ENCODE results near the gene FRS3. TPM values are rescaled to one million over a fixed set of nuclear protein-coding genes. Genes with fewer than 3 reads are reported as not detected.

FRS3 gene
- total and polyA plus RNA-seq, 2 of the 8 experiments (the other 6 are each of a cell fraction or from before 2014, with no cell fraction given): 3.4 to 4.4 TPM

DNA sequence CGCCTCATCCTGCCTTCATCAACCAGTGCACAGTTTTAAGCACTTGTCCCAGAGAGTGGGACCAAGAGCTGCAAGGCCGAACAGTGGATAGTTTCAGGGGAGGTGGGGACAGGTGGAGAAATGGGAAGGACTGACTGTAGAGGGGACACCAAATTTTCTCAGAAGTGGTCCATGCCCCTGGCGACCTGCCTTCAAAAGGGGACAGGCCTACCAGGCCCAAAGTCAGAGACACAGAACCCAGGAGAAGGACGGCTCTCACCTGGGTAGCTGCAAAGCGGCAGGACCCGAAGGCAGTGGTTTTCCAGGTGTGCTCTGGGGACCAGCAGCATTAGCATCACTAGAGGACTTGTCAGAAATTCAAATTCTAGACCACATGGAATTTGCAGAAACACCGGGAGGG lies 50.1 kb downstream of the FRS3 start:
- no peak for DNase-seq (ENCODE audit: low read depth in 1 of 2, low spot score in 2 of 2)
- peaks cover 0 to 2% of the 10 kb centered on the region in 2 experiments for H4K20me1 ChIP-seq (replicated peaks in 1 of 2; ENCODE audit: control insufficient read depth in 1 of 2, insufficient read depth in 2 of 2, low read length in 2 of 2)
- H2AK5ac ChIP-seq (ENCODE audit: low read depth, low read length): no peak overlapping the region
- H3K9me3 ChIP-seq (ENCODE audit: insufficient read depth in 2 of 2, low read depth in 1 of 2, low read length in 1 of 2): no peaks in the 10 kb centered on the region
- H4K5ac ChIP-seq (ENCODE audit: insufficient read length, low read depth, low read length): peak overlapping the region; percentile 23
- POLR2A ChIA-PET (ENCODE audit: partially characterized antibody): no interaction called here
- H2BK12ac ChIP-seq (ENCODE audit: low read depth, low read length): no peak overlapping the region
- no peak overlapping the region for H3K4ac ChIP-seq (replicated peaks; ENCODE audit: insufficient read length, low read depth, low read length)
- peak overlapping the region; percentile 75; the same call in 1 of the 2 replicates for H3K18ac ChIP-seq (ENCODE audit: extremely low read depth, low read length)
- peak overlapping the region; percentile 78 for H4K91ac ChIP-seq (replicated peaks; ENCODE audit: insufficient read length, low read length)
- H3K79me1 ChIP-seq (ENCODE audit: low read depth, low read length): no peaks in the 10 kb centered on the region
- H2BK5ac ChIP-seq (ENCODE audit: low read depth, low read length): no peak overlapping the region
- H2AFZ ChIP-seq (ENCODE audit: low read length): no peak overlapping the region
- no peak overlapping the region for H3K27ac ChIP-seq (ENCODE audit: low read depth, low read length)
- peaks cover 12 to 37% (median 23%) of the 10 kb centered on the region in 4 experiments for H3K4me1 ChIP-seq (replicated peaks in 1 of 4; ENCODE audit: control insufficient read depth in 3 of 4, insufficient read depth in 4 of 4, low read length in 3 of 4)
- peaks cover 6% of the 10 kb centered on the region; the same call in 1 of the 2 replicates for H3K23me2 ChIP-seq (ENCODE audit: low read depth, low read length)
- no peak overlapping the region for H2BK120ac ChIP-seq (replicated peaks; ENCODE audit: low read depth, low read length)
- no peak overlapping the region for H3K23ac ChIP-seq (ENCODE audit: insufficient read length)
- FAIRE-seq: no peak
- peaks cover 0 to 4% (median 2%) of the 10 kb centered on the region in 4 experiments; a peak in 3 of 7 replicates for H3K27me3 ChIP-seq (replicated peaks in 1 of 4; ENCODE audit: control insufficient read depth in 3 of 4, extremely low read depth in 1 of 4, insufficient read depth in 3 of 4, low read length in 3 of 4)
- WGBS, 2 experiments (ENCODE audit: extremely low coverage in 1 of 2, insufficient coverage in 1 of 2, insufficient read length in 1 of 2, insufficient replicate concordance in 2 of 2, low coverage in 1 of 2, low lambda C conversion rate in 2 of 2, missing lambda C conversion rate in 1 of 2): 62% methylated on average over 7 of the region's 7 CpGs; no CpG with 5 or more reads in 1 of the 2 experiments
- H2BK20ac ChIP-seq (ENCODE audit: low read length): peak overlapping the region; percentile 80; the same call in 1 of the 2 replicates
- H3K9ac ChIP-seq (replicated peaks in 1 of 4; ENCODE audit: extremely low read depth in 1 of 4, low read depth in 3 of 4, low read length in 3 of 4): no peak overlapping the region
- no peaks in the 10 kb centered on the region for H3K79me2 ChIP-seq (ENCODE audit: control insufficient read depth in 1 of 2, insufficient read depth in 2 of 2, low read length in 2 of 2)
- H3K14ac ChIP-seq (ENCODE audit: insufficient read length): no peak overlapping the region
- TF ChIP-seq, protein P1, sequence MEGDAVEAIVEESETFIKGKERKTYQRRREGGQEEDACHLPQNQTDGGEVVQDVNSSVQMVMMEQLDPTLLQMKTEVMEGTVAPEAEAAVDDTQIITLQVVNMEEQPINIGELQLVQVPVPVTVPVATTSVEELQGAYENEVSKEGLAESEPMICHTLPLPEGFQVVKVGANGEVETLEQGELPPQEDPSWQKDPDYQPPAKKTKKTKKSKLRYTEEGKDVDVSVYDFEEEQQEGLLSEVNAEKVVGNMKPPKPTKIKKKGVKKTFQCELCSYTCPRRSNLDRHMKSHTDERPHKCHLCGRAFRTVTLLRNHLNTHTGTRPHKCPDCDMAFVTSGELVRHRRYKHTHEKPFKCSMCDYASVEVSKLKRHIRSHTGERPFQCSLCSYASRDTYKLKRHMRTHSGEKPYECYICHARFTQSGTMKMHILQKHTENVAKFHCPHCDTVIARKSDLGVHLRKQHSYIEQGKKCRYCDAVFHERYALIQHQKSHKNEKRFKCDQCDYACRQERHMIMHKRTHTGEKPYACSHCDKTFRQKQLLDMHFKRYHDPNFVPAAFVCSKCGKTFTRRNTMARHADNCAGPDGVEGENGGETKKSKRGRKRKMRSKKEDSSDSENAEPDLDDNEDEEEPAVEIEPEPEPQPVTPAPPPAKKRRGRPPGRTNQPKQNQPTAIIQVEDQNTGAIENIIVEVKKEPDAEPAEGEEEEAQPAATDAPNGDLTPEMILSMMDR (IDR thresholded peaks at IDR 0.05; ENCODE audit: control extremely low read depth in 1 of 3, insufficient read depth in 1 of 3, low read depth in 1 of 3, low read length in 3 of 3): no peak
- TF ChIP-seq, protein P2, sequence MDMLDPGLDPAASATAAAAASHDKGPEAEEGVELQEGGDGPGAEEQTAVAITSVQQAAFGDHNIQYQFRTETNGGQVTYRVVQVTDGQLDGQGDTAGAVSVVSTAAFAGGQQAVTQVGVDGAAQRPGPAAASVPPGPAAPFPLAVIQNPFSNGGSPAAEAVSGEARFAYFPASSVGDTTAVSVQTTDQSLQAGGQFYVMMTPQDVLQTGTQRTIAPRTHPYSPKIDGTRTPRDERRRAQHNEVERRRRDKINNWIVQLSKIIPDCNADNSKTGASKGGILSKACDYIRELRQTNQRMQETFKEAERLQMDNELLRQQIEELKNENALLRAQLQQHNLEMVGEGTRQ (IDR thresholded peaks at IDR 0.05; ENCODE audit: low read length): no peak
- TF ChIP-seq SIN3A (conservative IDR thresholded peaks at IDR 0.05 in 1 of 2, IDR thresholded peaks at IDR 0.05 in 1 of 2; ENCODE audit: low read depth in 1 of 2, low read length in 2 of 2): 0 out of 4 replicates have a peak, but pooled peaks of 1 of the 2 experiments have one; percentile 13
- H3K36me3 ChIP-seq (ENCODE audit: control insufficient read depth in 2 of 4, insufficient read depth in 4 of 4, low read length in 3 of 4): no peaks in the 10 kb centered on the region
- CTCF ChIA-PET (ENCODE audit: partially characterized antibody): interaction anchor here (0.6 to 3.0 kb wide), 3 partner anchors 24 to 362 kb away, joined by 3 to 15 read pairs (median 3); no protein-coding TSS in a partner anchor
- no peak overlapping the region for H3K56ac ChIP-seq (replicated peaks; ENCODE audit: insufficient read length, low read depth, low read length)
- H3K4me3 ChIP-seq (ENCODE audit: extremely low read depth in 1 of 4, insufficient read depth in 2 of 4, low read depth in 3 of 4, low read length in 4 of 4): 0 out of 8 replicates have a peak overlapping the region, but pooled peaks of 1 of the 4 experiments have one; percentile 10
- H3K4me2 ChIP-seq (ENCODE audit: insufficient read depth in 1 of 2, low read depth in 2 of 2, low read length in 2 of 2): peak overlapping the region; percentile 6 to 33; a peak in 1 of 4 replicates
- no peak overlapping the region for H4K8ac ChIP-seq (ENCODE audit: extremely low read depth, insufficient read depth, low read length)
- H2BK15ac ChIP-seq (ENCODE audit: low read length): peak overlapping the region; percentile 97; the same call in 1 of the 2 replicates
